WTC11 (cell line): ENCODE measurements around the gene PLLP. TPM values are rescaled to one million over a fixed set of nuclear protein-coding genes. Genes with fewer than 3 reads are reported as not detected.
A peak's percentile ranks its signal among the peaks of the same experiment; 100 is the strongest.

Source experiments
- ATAC-seq: fragments of 200-7000 bp; cut with Tn5 transposase; 2 replicates; pipeline ENCODE4 v1.10.0; 2021; ENCODE audit warnings: mild to moderate bottlenecking, moderate library complexity
- CTCF ChIA-PET: fragments of 300-600 bp; sonication (Branson Sonifier 250); formaldehyde crosslinking; loops from one replicate; lab custom pipeline; 2021; ENCODE audit warnings: antibody characterized with exemption; lab: Charles Lee
- POLR2A ChIA-PET: fragments of 350-600 bp; sonication (Branson Sonifier 250); formaldehyde crosslinking; loops from one replicate; lab custom pipeline; 2021; ENCODE audit warnings: antibody characterized with exemption; lab: Charles Lee
- DNase-seq: peaks from one replicate; pipeline ENCODE4 v3.0.0; 2021; ENCODE audit warnings: low spot score
- H3K27ac Mint-ChIP-seq: 2 replicates; pipeline ENCODE4 v1.8.0; 2021; ENCODE audit warnings: mixed read lengths
- H3K27me3 Mint-ChIP-seq: 2 replicates; pipeline ENCODE4 v1.8.0; 2021; ENCODE audit warnings: low read depth, mild to moderate bottlenecking, moderate library complexity, mixed read lengths
- H3K36me3 Mint-ChIP-seq: 2 replicates; pipeline ENCODE4 v1.8.0; 2021; ENCODE audit warnings: mixed read lengths
- H3K4me1 Mint-ChIP-seq: 2 replicates; pipeline ENCODE4 v1.8.0; 2022; ENCODE audit warnings: mixed read lengths
- H3K4me3 Mint-ChIP-seq: 2 replicates; pipeline ENCODE4 v1.8.0; 2021; ENCODE audit warnings: mild to moderate bottlenecking, moderate library complexity, mixed read lengths
- H3K9me3 Mint-ChIP-seq: 2 replicates; pipeline ENCODE4 v1.8.0; 2021; ENCODE audit warnings: mixed read lengths
- EMX1 ChIP-seq: fragments of 250-450 bp; sonication (Bioruptor Pico); IDR thresholded peaks from 2 replicates; pipeline ENCODE4 v1.8.0; 2021; ENCODE audit warnings: mild to moderate bottlenecking
- ETV6 ChIP-seq: sonication (generic); formaldehyde crosslinking; IDR thresholded peaks from 2 replicates; pipeline ENCODE4 v1.8.1; 2022; ENCODE audit warnings: mild to moderate bottlenecking, missing genetic modification reagents
- FOXK1 ChIP-seq: sonication (generic); formaldehyde crosslinking; IDR thresholded peaks from 2 replicates; pipeline ENCODE4 v1.8.0; 2022; ENCODE audit warnings: mild to moderate bottlenecking, moderate library complexity, missing genetic modification reagents
- FOXP1 ChIP-seq: sonication (generic); formaldehyde crosslinking; IDR thresholded peaks from 2 replicates; pipeline ENCODE4 v1.8.0; 2022; ENCODE audit warnings: missing genetic modification reagents, mild to moderate bottlenecking, moderate library complexity, borderline replicate concordance
- GABPB1 ChIP-seq: sonication (generic); formaldehyde crosslinking; IDR thresholded peaks from 2 replicates; pipeline ENCODE4 v1.8.1; 2023; ENCODE audit warnings: mild to moderate bottlenecking, missing genetic modification reagents
- GTF2I ChIP-seq: fragments of 250-450 bp; sonication (Bioruptor Pico); conservative IDR thresholded peaks from 2 replicates; pipeline ENCODE4 v1.4.0; 2021; ENCODE audit warnings: mild to moderate bottlenecking
- JUN ChIP-seq: sonication (generic); formaldehyde crosslinking; IDR thresholded peaks from 2 replicates; pipeline ENCODE4 v1.8.0; 2023; ENCODE audit warnings: mild to moderate bottlenecking, missing genetic modification reagents
- KAT7 ChIP-seq: sonication (generic); formaldehyde crosslinking; IDR thresholded peaks from 2 replicates; pipeline ENCODE4 v1.8.1; 2023; ENCODE audit warnings: missing genetic modification reagents, mild to moderate bottlenecking, borderline replicate concordance
- NR2C2 ChIP-seq: sonication (generic); formaldehyde crosslinking; IDR thresholded peaks from 2 replicates; pipeline ENCODE4 v1.8.0; 2022; ENCODE audit warnings: mild to moderate bottlenecking, missing genetic modification reagents
- SMAD3 ChIP-seq: sonication (generic); formaldehyde crosslinking; IDR thresholded peaks from 2 replicates; pipeline ENCODE4 v1.8.0; 2022; ENCODE audit warnings: missing genetic modification reagents, mild to moderate bottlenecking, borderline replicate concordance
- TCF7 ChIP-seq: sonication (generic); formaldehyde crosslinking; IDR thresholded peaks from 2 replicates; pipeline ENCODE4 v1.8.0; 2022; ENCODE audit warnings: mild to moderate bottlenecking, low read depth, missing genetic modification reagents, moderate library complexity
- TP53 ChIP-seq: sonication (generic); formaldehyde crosslinking; IDR thresholded peaks from 2 replicates; pipeline ENCODE4 v1.8.1; 2023; ENCODE audit warnings: mild to moderate bottlenecking, missing genetic modification reagents
- ZBTB21 ChIP-seq: sonication (generic); formaldehyde crosslinking; IDR thresholded peaks from 2 replicates; pipeline ENCODE4 v1.8.1; 2023; ENCODE audit warnings: mild to moderate bottlenecking, missing genetic modification reagents, borderline replicate concordance
- ZNF219 ChIP-seq: sonication (generic); formaldehyde crosslinking; IDR thresholded peaks from 2 replicates; pipeline ENCODE4 v1.8.0; 2023; ENCODE audit warnings: missing genetic modification reagents, mild to moderate bottlenecking, borderline replicate concordance
- ZNF317 ChIP-seq: sonication (generic); formaldehyde crosslinking; IDR thresholded peaks from 2 replicates; pipeline ENCODE4 v1.8.1; 2023; ENCODE audit warnings: low read depth, mild to moderate bottlenecking, moderate library complexity, missing genetic modification reagents, borderline replicate concordance
- ZNF423 ChIP-seq: fragments of 250-450 bp; sonication (Bioruptor Pico); IDR thresholded peaks from 2 replicates; pipeline ENCODE4 v2.1.2; 2022; ENCODE audit warnings: mild to moderate bottlenecking, moderate library complexity
- total RNA-seq: library from RNA; stranded (reverse); gene quantifications from 3 replicates; pipeline ENCODE4 v1.2.3, GENCODE V29; 2021
- TF ChIP-seq, protein P1 (sequence below): sonication (generic); formaldehyde crosslinking; IDR thresholded peaks from 2 replicates; pipeline ENCODE4 v1.8.1; 2022; ENCODE audit warnings: low read depth, missing genetic modification reagents, borderline replicate concordance
- TF ChIP-seq, protein P2 (sequence below): sonication (generic); formaldehyde crosslinking; IDR thresholded peaks from 2 replicates; pipeline ENCODE4 v1.8.0; 2022; ENCODE audit warnings: mild to moderate bottlenecking, missing genetic modification reagents
- TF ChIP-seq, protein P3 (sequence below): sonication (generic); formaldehyde crosslinking; IDR thresholded peaks from 2 replicates; pipeline ENCODE4 v1.8.1; 2023; ENCODE audit warnings: mild to moderate bottlenecking, missing genetic modification reagents
- TF ChIP-seq, protein P4 (sequence below): sonication (generic); formaldehyde crosslinking; IDR thresholded peaks from 2 replicates; pipeline ENCODE4 v1.8.0; 2023; ENCODE audit warnings: missing genetic modification reagents
- TF ChIP-seq, protein P5 (sequence below): sonication (generic); formaldehyde crosslinking; IDR thresholded peaks from 2 replicates; pipeline ENCODE4 v1.8.1; 2023; ENCODE audit warnings: mild to moderate bottlenecking, missing genetic modification reagents
- TF ChIP-seq, protein P6 (sequence below): fragments of 250-450 bp; sonication (Bioruptor Pico); IDR thresholded peaks from 2 replicates; pipeline ENCODE4 v2.1.2; 2022; ENCODE audit warnings: mild to moderate bottlenecking, moderate library complexity
- TF ChIP-seq, protein P7 (sequence below): fragments of 250-450 bp; sonication (Bioruptor Pico); conservative IDR thresholded peaks from 2 replicates; pipeline ENCODE4 v1.9.0; 2021; ENCODE audit warnings: mild to moderate bottlenecking

The PLLP gene
- total RNA-seq, 1 experiment from 2014 or later, result 2.8 TPM

DNA sequence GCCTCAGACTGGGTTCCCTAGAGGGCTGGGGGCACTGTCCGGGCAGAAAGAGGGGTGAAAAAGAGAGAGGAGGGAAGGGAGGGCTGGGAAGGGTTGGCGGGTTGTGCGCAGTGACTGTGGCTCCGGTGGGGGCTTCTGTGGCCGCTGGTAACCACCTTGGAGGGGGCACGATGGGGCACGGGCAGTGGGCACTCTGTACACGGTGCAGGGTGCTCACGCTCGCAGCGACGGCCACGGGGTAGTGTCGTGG lies 588 bp downstream of the PLLP start (continued):
- TF ChIP-seq, protein P1, sequence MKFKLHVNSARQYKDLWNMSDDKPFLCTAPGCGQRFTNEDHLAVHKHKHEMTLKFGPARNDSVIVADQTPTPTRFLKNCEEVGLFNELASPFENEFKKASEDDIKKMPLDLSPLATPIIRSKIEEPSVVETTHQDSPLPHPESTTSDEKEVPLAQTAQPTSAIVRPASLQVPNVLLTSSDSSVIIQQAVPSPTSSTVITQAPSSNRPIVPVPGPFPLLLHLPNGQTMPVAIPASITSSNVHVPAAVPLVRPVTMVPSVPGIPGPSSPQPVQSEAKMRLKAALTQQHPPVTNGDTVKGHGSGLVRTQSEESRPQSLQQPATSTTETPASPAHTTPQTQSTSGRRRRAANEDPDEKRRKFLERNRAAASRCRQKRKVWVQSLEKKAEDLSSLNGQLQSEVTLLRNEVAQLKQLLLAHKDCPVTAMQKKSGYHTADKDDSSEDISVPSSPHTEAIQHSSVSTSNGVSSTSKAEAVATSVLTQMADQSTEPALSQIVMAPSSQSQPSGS (CRISPR knock-in tag), result no peak
- TF ChIP-seq JUN (CRISPR knock-in tag) (no peak), FOXP1 (no peak)
- TF ChIP-seq, protein P2, sequence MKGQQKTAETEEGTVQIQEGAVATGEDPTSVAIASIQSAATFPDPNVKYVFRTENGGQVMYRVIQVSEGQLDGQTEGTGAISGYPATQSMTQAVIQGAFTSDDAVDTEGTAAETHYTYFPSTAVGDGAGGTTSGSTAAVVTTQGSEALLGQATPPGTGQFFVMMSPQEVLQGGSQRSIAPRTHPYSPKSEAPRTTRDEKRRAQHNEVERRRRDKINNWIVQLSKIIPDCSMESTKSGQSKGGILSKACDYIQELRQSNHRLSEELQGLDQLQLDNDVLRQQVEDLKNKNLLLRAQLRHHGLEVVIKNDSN (CRISPR knock-in tag), result no peak

DNA sequence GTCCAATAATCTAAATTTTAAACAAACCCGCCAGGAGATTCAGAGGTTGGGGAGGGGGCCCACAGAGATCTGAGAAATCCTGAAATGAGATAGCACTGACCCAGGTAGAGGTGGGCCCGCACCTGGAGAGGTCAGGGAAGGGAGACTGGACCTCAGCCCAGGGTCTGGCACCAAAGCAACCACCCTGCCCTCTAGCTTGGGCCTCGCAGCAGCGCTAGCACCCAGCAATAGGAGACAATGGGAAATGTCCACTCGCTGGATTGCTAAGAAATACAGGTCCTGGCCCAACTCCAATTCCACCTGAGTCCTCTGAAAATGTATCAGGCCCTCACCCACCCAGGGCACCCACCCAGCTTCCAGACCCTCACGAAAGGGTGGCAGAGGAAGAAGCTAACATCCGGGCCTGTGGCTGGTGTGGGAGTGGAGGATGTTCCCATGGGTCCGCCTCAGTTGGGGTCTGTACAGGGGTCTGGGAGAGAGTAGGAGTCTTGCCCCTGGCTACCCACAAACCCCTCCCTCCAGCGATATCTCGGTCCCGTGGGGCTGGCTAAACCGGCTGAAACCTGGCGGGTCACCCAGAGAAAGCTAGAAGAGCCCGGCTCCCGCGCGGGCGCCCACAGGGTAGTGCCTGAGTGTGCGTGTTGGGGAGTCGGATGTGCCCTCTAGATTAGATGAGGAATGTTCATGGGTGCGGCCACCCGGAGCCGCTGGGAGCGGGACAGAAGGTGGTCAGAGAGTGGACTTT lies 1.1 kb downstream of the PLLP start:
- Mint-ChIP-seq H3K27ac (no peak overlapping the region), H3K9me3 (no peaks in the 10 kb centered on the region), H3K27me3 (peaks cover 44% of the 10 kb centered on the region), H3K36me3 (no peaks in the 10 kb centered on the region), H3K4me1 (peaks cover 8% of the 10 kb centered on the region), H3K4me3 (peak overlapping the region; percentile 84)
- peak; percentile 42 for DNase-seq
- ChIA-PET POLR2A (no interaction called here), CTCF (interaction anchor here (1.2 to 2.7 kb wide), 3 partner anchors 133 to 191 kb away, joined by 4 to 7 read pairs (median 4); partner anchors contain the start of gene CPNE2)
- TF ChIP-seq, protein P3, sequence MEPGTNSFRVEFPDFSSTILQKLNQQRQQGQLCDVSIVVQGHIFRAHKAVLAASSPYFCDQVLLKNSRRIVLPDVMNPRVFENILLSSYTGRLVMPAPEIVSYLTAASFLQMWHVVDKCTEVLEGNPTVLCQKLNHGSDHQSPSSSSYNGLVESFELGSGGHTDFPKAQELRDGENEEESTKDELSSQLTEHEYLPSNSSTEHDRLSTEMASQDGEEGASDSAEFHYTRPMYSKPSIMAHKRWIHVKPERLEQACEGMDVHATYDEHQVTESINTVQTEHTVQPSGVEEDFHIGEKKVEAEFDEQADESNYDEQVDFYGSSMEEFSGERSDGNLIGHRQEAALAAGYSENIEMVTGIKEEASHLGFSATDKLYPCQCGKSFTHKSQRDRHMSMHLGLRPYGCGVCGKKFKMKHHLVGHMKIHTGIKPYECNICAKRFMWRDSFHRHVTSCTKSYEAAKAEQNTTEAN, result no peak
- TF ChIP-seq FOXK1 (CRISPR knock-in tag), result no peak
- TF ChIP-seq ZNF317 (CRISPR knock-in tag), result no peak
- no peak for TF ChIP-seq SMAD3 (CRISPR knock-in tag)
- no peak for TF ChIP-seq GABPB1 (CRISPR knock-in tag)
- TF ChIP-seq, protein P4, sequence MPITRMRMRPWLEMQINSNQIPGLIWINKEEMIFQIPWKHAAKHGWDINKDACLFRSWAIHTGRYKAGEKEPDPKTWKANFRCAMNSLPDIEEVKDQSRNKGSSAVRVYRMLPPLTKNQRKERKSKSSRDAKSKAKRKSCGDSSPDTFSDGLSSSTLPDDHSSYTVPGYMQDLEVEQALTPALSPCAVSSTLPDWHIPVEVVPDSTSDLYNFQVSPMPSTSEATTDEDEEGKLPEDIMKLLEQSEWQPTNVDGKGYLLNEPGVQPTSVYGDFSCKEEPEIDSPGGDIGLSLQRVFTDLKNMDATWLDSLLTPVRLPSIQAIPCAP (CRISPR knock-in tag), result no peak
- no peak for TF ChIP-seq ZNF423 (CRISPR knock-in tag)
- no peak for TF ChIP-seq NR2C2
- ATAC-seq, result peak; percentile 17; the same call in 1 of the 2 replicates

DNA sequence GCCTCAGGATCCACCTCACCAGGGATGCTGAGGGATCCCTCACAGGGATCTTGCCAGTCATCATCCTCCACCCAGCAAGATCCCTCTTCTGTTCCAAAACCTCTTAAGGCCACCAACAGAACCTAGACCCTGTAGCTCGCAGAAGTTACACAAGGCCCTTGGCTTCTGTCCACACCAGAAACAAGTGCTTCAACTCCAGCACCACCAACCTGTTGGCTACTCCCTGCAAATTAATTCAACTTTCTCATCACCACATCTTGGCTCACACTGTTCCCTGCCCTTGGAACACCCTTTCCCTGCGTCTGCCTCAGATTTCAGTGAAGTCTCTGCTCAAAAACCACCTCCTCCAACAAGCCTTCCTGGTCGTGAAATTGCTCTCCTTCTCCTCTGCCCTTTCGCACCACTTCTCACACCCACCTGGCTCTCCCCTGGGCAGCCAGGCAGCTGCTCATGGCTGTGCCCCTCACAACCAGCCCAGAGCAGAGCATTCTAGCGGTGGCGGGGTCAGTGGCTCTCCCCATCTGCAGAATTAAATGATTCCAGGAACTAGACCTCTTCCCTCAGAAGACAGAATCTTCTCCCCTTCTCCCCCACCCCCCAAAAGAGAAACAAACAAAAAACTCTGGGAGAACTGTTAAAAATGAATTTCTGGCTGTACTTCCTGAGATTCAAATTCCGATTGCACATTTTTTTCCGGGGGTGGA lies 1.8 kb downstream of the PLLP start:
- DNase-seq (no peak), ATAC-seq (no peak)
- CTCF ChIA-PET, result interaction anchor here (1.2 to 2.7 kb wide), 3 partner anchors 134 to 190 kb away, joined by 4 to 7 read pairs (median 4); partner anchors contain the start of gene CPNE2
- Mint-ChIP-seq H3K27ac (no peak overlapping the region), H3K4me1 (peaks cover 9% of the 10 kb centered on the region), H3K36me3 (no peaks in the 10 kb centered on the region), H3K9me3 (no peaks in the 10 kb centered on the region), H3K27me3 (peaks cover 44% of the 10 kb centered on the region), H3K4me3 (no peak overlapping the region)
- POLR2A ChIA-PET, result no interaction called here
- no peak for TF ChIP-seq ZNF219 (CRISPR knock-in tag)
- no peak for TF ChIP-seq EMX1 (CRISPR knock-in tag)
- no peak for TF ChIP-seq TP53 (CRISPR knock-in tag)
- no peak for TF ChIP-seq NR2C2
- TF ChIP-seq ZBTB21, result no peak
- no peak for TF ChIP-seq GTF2I
- TF ChIP-seq KAT7 (CRISPR knock-in tag), result no peak
- TF ChIP-seq TCF7, result no peak
- TF ChIP-seq, protein P5, sequence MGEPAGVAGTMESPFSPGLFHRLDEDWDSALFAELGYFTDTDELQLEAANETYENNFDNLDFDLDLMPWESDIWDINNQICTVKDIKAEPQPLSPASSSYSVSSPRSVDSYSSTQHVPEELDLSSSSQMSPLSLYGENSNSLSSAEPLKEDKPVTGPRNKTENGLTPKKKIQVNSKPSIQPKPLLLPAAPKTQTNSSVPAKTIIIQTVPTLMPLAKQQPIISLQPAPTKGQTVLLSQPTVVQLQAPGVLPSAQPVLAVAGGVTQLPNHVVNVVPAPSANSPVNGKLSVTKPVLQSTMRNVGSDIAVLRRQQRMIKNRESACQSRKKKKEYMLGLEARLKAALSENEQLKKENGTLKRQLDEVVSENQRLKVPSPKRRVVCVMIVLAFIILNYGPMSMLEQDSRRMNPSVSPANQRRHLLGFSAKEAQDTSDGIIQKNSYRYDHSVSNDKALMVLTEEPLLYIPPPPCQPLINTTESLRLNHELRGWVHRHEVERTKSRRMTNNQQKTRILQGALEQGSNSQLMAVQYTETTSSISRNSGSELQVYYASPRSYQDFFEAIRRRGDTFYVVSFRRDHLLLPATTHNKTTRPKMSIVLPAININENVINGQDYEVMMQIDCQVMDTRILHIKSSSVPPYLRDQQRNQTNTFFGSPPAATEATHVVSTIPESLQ, result no peak
- TF ChIP-seq ETV6, result no peak
- TF ChIP-seq, protein P6, sequence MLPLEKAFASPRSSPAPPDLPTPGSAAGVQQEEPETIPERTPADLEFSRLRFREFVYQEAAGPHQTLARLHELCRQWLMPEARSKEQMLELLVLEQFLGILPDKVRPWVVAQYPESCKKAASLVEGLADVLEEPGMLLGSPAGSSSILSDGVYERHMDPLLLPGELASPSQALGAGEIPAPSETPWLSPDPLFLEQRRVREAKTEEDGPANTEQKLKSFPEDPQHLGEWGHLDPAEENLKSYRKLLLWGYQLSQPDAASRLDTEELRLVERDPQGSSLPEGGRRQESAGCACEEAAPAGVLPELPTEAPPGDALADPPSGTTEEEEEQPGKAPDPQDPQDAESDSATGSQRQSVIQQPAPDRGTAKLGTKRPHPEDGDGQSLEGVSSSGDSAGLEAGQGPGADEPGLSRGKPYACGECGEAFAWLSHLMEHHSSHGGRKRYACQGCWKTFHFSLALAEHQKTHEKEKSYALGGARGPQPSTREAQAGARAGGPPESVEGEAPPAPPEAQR, result no peak
- TF ChIP-seq, protein P7, sequence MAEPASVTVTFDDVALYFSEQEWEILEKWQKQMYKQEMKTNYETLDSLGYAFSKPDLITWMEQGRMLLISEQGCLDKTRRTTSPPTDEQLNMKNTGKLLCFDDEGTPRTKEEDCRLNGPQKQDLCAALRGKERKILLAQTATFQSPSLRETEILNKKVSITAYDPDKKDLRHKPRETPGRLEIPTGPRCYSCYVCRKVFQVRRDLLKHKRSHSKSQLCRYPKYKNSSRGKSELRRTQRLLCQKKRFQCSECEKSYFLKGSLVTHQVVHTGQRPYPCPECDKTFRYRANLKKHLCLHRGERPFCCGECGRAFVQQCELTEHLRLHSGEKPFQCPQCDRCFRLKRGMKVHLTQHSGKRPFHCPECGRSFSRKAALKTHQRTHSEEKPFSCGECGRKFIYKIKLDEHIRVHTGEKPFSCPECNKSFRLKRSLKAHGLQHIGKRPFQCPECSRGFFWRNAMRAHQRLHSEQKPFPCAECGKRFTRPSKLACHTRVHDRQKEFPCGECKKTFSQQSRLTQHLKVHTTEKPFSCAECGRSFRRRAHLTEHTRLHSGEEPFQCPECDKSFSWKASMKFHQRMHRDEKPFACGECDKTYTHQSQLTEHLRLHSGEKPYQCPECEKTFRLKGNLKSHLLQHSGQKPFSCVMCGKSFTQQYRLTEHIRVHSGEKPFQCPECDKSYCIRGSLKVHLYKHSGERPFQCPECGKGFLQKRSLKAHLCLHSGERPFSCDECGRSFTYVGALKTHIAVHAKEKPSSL, result no peak
